ENCODE data around the gene AQP1.

The AQP1 gene

GRCh38 chr7:30906515-30907240 is 5.0 kb upstream of the AQP1 start:
- no peak for DNase-seq (ENCODE audit: low read depth)

DNA sequence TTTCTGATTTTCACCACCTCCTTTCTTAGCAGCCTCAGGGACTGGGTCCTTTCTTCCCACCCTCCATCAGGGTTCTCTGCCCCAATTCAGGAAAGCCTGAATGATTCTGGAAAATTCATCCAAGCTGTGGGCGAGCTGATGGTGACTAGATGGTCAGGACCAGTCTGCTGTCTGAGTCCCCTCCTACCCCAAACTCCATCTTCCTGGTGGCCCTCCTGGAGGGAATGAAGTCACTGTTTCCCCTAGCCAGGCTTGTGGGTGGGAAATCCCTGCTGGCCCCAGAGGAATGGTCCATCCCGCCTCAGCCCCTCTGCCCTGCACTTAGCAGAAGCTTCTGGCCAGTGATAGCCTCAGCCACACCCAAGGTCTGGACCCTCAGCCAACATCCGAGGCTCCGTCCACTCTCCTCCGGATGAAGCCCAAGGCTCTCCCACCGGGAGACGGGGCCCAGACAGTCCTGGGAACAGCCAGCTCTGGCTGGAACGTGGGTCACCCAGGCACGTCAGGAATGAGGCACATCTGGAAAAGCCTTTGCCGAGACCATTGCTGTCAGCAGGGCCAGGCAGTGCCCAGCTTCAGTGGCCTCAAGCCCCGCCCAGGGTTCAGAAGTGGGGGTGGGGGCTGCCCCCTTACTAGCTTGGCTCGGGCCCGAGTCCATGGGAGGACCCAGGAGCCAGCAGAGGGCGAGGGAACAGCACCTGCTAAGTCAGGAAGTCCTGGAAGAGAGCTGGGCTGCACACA is 4.0 kb upstream of the AQP1 start:
- no peak for DNase-seq (ENCODE audit: low read depth)

DNA sequence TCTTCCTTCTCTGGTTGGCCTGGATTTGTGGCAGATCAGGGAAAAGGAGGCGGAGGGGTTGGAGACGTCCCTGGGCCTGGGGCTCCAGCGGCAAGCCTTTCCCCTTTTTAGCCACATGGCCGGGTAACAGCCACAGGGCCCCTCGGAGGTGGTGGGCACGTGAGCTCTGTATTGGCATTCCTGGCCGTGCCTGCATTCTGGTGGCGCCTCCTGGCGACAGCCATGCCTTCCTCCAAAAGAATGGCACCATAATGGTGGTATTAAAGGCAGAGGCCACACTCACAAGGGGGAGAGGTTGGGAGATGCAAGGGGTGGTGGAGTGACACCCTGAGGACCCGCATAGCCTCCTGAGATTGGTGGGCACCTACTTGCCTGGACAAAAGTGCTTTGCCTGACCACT is 3.0 kb upstream of the AQP1 start:
- no peak for DNase-seq (ENCODE audit: low read depth)

DNA sequence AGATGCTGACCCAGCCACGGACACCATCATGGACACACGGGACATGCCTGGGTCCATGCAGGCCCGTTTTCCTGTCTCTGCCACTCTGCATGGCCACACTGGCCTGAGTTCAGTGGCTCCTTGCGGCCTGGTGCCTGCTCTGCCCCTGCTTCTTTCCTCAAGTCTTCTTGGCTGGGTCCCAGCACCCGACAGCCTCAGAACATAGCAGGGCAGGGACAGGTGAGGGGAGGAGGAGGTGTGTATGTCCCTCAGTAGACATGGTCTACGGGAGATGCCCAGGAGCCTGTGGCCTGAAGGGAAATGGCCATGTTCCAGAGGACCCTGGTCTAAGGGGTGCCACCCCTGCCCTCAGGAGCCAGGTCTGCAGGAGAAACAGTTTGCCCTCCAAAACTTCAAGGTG is 2.2 kb upstream of the AQP1 start:
- no peak for DNase-seq (ENCODE audit: low read depth)

DNA sequence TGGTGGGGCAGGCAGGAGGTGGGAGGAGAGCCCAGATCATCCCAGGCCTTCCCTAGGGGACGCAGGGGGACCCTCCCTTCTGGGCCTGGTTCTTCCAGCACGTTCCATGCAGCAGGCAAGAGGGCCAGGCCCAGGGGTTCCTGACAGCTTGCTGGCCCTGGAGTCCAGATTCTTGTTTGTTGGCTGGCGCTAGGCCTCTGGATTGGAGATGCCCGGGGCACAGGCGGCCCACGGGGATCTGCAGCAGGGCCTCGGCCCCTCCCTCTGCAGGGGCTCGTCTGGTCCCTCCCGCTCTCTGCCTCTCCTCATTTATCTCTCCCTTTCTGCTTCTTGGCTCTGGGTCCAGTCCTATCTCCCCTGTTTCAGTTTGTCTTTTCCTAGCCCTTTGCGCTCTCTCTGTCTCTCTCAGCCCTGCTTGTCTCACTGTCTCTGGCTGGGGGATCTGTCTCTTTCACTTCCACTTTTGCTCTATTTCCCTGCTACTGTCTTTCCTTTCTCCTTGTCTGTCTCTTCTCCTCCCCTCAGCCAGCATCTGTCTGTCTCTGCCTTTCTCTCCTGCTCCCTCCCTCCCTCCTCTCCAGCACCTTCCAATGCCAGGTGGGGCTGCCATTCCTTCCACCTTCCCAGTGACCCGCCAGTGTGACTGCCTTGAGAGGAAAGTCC is 1.1 kb upstream of the AQP1 start:
- no peak for DNase-seq (ENCODE audit: low read depth)

DNA sequence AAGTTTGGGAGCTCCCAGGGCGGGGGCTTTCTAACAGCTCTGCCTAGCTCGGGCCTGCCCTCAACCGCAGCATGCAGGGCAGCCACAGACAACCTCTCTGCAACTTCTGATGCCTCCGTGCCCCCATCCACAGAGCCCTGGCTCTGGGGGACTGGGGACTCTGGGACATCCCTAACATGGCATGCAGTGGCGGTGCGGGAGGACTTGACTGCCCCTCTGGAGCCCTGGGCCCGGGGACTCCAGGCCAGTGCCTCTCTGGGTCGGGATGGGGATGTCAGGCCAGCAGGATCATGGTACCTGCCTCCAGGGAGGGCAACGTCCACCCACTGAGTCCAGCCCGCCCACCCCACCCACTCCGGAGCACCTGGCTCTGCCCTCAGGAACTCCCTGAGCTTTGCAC is 520 bp upstream of the AQP1 start:
- DNase-seq (ENCODE audit: low read depth), result no peak

- DNase-seq (ENCODE audit: low read depth), result no peak
Measured at GRCh38 chr7:30912021-30912730, 523 bp downstream of the AQP1 start.

GRCh38 chr7:30912731-30912985 is 1.0 kb downstream of the AQP1 start:
- DNase-seq (ENCODE audit: low read depth), result no peak

DNA sequence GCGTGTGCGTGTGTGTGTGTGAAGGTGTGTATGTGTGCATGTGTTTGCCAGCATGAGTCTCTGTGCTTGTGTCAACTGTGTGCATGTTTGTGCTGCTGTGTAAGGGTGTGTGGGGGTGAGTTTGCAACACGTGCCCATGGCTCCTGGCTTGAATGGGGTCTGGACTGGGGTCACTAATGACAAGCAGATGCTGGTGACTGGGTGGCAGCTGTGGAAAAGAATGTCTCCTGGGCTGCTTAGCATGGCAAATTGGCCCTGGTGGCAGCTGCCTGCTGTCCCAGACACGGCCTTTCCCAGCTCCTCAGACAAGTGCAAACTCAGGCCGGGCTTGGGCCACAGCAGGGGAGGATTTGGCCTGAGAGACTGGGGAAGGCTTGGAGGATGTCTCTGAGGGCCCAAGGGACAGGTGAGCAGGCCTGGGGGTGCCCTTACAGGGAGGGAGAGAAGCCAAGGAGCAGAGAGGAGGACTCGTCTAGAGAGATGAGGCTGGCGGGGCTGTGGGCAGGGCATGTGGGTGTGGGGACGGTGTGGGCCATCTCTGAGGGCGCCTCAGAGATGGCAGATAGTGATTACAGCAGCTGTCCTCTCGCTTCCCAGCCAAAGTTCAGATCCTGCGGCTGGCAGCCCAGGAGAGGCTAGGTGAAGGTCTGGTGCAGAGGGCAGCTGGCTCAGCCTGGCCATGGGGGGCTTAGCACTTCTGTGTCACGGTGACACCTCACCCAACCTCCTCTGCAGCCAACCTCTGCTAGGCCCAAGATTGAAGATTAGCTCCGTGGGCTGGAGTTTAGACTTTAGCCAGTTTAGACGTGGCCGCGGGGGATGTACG is 1.5 kb downstream of the AQP1 start:
- no peak for DNase-seq (ENCODE audit: low read depth)

- no peak for DNase-seq (ENCODE audit: low read depth)
Measured at GRCh38 chr7:30913821-30914515, 2.3 kb downstream of the AQP1 start.

GRCh38 chr7:30914596-30914995 is 2.9 kb downstream of the AQP1 start:
- no peak for DNase-seq (ENCODE audit: low read depth)

GRCh38 chr7:30915005-30915601 is 3.5 kb downstream of the AQP1 start:
- no peak for DNase-seq (ENCODE audit: low read depth)

GRCh38 chr7:30915751-30916150 is 4.1 kb downstream of the AQP1 start:
- DNase-seq (ENCODE audit: low read depth), result no peak

DNA sequence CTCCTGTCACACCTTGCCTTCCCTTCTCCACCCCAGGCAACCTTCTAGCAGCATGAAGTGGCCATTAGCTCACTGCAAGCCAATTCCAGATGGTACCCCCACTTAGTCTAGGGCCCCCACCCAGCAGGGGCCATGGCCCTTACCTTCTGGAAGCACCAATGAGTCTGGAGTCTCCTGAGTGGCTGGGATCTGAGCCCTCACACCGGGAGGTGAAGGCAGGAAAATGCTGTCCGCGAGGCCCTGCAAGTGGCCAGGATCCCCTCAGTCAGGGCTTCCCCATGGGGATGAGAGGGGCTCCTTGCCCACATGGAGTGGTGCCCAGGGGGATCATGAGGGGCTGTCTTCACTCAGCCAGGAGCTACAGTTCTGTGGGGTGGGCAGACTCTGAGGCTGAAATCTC is 4.6 kb downstream of the AQP1 start:
- DNase-seq (ENCODE audit: low read depth), result no peak

DNA sequence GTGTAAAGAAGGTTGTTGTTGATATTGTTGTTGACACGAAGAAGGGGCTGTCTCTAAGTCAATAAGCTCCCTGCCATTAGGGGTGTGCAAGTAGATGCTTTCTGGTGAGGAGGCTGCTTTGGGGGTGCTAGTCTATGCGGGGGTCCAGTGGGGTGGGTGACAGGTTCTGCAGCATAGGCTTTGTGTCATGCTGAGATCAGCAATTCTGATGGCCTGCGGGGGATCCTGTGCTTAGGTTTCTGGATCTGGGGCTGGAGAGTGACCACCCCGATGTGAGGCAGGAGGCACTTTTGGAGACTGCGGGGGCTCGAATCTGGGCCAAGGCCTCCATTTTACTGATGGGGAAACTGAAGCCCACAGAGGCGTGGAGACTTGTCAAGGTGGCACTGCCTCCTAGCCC is 5.1 kb downstream of the AQP1 start:
- no peak for DNase-seq (ENCODE audit: low read depth)

GRCh38 chr7:30917216-30917893 is 5.7 kb downstream of the AQP1 start:
- DNase-seq (ENCODE audit: low read depth), result no peak

- no peak for DNase-seq (ENCODE audit: low read depth)
Measured at GRCh38 chr7:30918676-30919075, 7.0 kb downstream of the AQP1 start.

DNA sequence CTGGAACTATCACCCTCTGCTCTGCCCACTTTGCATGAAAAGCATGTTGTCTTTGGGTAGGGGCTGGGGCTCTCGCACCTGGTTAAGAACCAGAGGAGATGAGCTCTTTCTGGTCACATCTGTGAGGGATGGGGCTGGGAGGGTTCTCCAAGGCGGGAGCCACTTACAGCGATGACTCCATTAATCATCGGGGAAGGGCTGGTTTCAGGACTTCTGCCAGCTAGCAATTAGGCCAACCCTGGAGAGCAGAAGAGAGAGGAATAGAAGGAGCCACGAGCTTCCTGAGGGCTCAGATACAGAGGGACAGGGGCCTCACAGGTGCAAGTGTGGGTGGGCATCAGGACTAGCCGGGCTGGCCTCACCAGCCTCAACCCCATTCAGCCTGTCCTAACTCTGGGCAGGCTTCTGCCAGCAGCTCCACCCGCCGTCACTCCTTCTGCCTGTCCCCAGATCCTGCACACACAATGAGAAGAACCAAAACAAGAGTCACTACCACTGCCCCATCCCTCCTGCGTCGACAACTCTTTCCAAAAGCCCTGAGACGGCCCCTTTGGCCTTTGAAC is 8.4 kb downstream of the AQP1 start:
- no peak for DNase-seq (ENCODE audit: low read depth)

DNA sequence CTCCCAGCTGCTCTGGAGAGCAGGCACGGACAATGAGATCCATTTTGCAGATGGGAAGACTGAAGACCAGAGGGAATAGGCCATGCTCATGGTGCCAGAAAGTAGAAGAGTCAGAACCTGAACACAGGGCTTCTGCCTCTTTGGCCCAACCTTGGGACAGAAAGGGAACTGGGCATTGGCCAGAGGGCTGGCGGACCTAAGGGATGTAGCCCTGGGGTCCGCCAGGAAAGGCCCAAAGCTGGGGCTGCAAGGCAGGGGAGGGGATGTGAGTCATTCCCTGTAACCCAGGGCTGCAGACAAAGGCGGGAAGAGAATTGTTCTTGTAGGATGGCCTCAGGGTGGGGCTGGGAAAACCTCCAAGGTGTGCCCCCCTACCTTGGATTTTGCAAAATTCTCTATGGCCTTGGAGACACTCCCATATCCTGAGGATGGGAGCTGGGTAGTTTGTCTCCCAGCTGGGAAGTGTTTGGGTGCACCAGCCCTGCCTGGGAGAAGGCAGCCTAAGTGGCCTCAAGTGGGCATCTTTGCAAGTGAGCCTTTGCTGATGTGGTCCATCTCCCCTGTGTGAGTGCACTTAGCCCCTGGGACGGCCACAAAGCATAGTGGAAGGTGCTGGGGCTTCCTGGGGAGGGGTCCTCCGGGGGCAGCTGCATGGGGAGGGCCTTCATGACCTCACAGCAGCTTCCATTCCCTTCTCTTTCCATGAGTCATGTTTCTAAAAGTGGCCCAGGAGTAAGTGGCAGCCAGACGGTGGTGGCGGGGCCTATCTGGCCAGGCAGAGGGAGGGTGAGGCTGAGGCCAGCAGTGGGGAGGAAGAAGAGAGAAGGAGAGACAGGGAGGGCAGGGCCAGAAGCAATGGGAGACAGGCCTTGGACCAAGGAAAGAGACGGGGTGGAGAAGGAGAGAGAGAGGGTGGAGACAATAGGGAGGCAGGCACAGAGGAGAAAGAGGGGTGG is 9.2 kb downstream of the AQP1 start:
- no peak for DNase-seq (ENCODE audit: low read depth)

Data from stimulated activated CD8-positive, alpha-beta memory T cell treated with anti-CD3 and anti-CD28 coated beads, Interleukin-4, amount 100 ng/mL, for 24 hours (primary cell).